Measurements from ENCODE around the gene TEX13A. TPM values are rescaled to one million over a fixed set of nuclear protein-coding genes. Genes with fewer than 3 reads are reported as not detected.
"Not testable (repeated sequence)": the region's sequence is repeated elsewhere in the genome, so short reads cannot be mapped to it uniquely, and the experiment has no call there.

The TEX13A gene
- total RNA-seq, 1 experiment from 2014 or later = not detected

GRCh38 chrX:105241056-105241455 lies 20.6 kb upstream of the TEX13A start:
- DNase-seq = no peak
- Histone ChIP-seq H3K4me1 (ENCODE audit: low read length) (no peaks in the 10 kb centered on the region), H3K79me2 (ENCODE audit: low read length) (no peaks in the 10 kb centered on the region), H3K27ac (ENCODE audit: low read length) (no peak overlapping the region), H3K9me3 (ENCODE audit: low read length) (no peaks in the 10 kb centered on the region; the same call in 1 of the 2 replicates), H3K27me3 (ENCODE audit: low read length) (no peaks in the 10 kb centered on the region), H3K36me3 (ENCODE audit: insufficient read depth, low read length) (no peaks in the 10 kb centered on the region), H2AFZ (ENCODE audit: low read length) (no peak overlapping the region), H3K9me2 (replicated peaks; ENCODE audit: insufficient read depth, low read length) (no peaks in the 10 kb centered on the region; the same call in 1 of the 2 replicates), H4K20me1 (ENCODE audit: insufficient read depth, low read depth, low read length) (no peaks in the 10 kb centered on the region), H3K4me2 (ENCODE audit: low read depth, low read length, poor library complexity, severe bottlenecking) (no peak overlapping the region), H3K4me3 (ENCODE audit: low read length) (no peak overlapping the region), H3K9ac (ENCODE audit: low read length) (no peak overlapping the region)

GRCh38 chrX:105237407-105237806 lies 16.9 kb upstream of the TEX13A start:
- not testable (repeated sequence) for H3K4me3 ChIP-seq (ENCODE audit: low read length); H2AFZ ChIP-seq (ENCODE audit: low read length); H3K27ac ChIP-seq (ENCODE audit: low read length); H3K79me2 ChIP-seq (ENCODE audit: low read length); H3K27me3 ChIP-seq (ENCODE audit: low read length); DNase-seq; H3K4me1 ChIP-seq (ENCODE audit: low read length); H3K9me2 ChIP-seq (replicated peaks; ENCODE audit: insufficient read depth, low read length); H3K9me3 ChIP-seq (ENCODE audit: low read length); H3K4me2 ChIP-seq (ENCODE audit: low read depth, low read length, poor library complexity, severe bottlenecking); H4K20me1 ChIP-seq (ENCODE audit: insufficient read depth, low read depth, low read length); H3K36me3 ChIP-seq (ENCODE audit: insufficient read depth, low read length); H3K9ac ChIP-seq (ENCODE audit: low read length)

GRCh38 chrX:105229146-105229545 lies 8.7 kb upstream of the TEX13A start:
- Histone ChIP-seq H3K9ac (ENCODE audit: low read length) (no peak overlapping the region), H2AFZ (ENCODE audit: low read length) (no peak overlapping the region), H4K20me1 (ENCODE audit: insufficient read depth, low read depth, low read length) (no peaks in the 10 kb centered on the region), H3K36me3 (ENCODE audit: insufficient read depth, low read length) (no peaks in the 10 kb centered on the region), H3K27me3 (ENCODE audit: low read length) (no peaks in the 10 kb centered on the region), H3K9me3 (ENCODE audit: low read length) (no peaks in the 10 kb centered on the region), H3K79me2 (ENCODE audit: low read length) (no peaks in the 10 kb centered on the region), H3K4me2 (ENCODE audit: low read depth, low read length, poor library complexity, severe bottlenecking) (no peak overlapping the region), H3K9me2 (replicated peaks; ENCODE audit: insufficient read depth, low read length) (no peaks in the 10 kb centered on the region), H3K4me1 (ENCODE audit: low read length) (no peaks in the 10 kb centered on the region), H3K27ac (ENCODE audit: low read length) (no peak overlapping the region), H3K4me3 (ENCODE audit: low read length) (no peak overlapping the region)
- no peak for DNase-seq

GRCh38 chrX:105228602-105229001 lies 8.1 kb upstream of the TEX13A start:
- no peaks in the 10 kb centered on the region for H3K36me3 ChIP-seq (ENCODE audit: insufficient read depth, low read length)
- H4K20me1 ChIP-seq (ENCODE audit: insufficient read depth, low read depth, low read length) = no peaks in the 10 kb centered on the region
- H2AFZ ChIP-seq (ENCODE audit: low read length) = no peak overlapping the region
- H3K27me3 ChIP-seq (ENCODE audit: low read length) = no peaks in the 10 kb centered on the region
- H3K9me3 ChIP-seq (ENCODE audit: low read length) = no peaks in the 10 kb centered on the region
- no peak overlapping the region for H3K4me2 ChIP-seq (ENCODE audit: low read depth, low read length, poor library complexity, severe bottlenecking)
- no peak overlapping the region for H3K4me3 ChIP-seq (ENCODE audit: low read length)
- H3K9ac ChIP-seq (ENCODE audit: low read length) = no peak overlapping the region
- H3K4me1 ChIP-seq (ENCODE audit: low read length) = no peaks in the 10 kb centered on the region
- no peak for DNase-seq
- H3K27ac ChIP-seq (ENCODE audit: low read length) = no peak overlapping the region
- no peaks in the 10 kb centered on the region for H3K9me2 ChIP-seq (replicated peaks; ENCODE audit: insufficient read depth, low read length)
- H3K79me2 ChIP-seq (ENCODE audit: low read length) = no peaks in the 10 kb centered on the region

GRCh38 chrX:105226499-105226898 lies 6.0 kb upstream of the TEX13A start:
- H3K27me3 ChIP-seq (ENCODE audit: low read length) = no peaks in the 10 kb centered on the region
- no peaks in the 10 kb centered on the region for H4K20me1 ChIP-seq (ENCODE audit: insufficient read depth, low read depth, low read length)
- H3K9ac ChIP-seq (ENCODE audit: low read length) = no peak overlapping the region
- no peak for DNase-seq
- no peaks in the 10 kb centered on the region for H3K79me2 ChIP-seq (ENCODE audit: low read length)
- no peak overlapping the region for H3K27ac ChIP-seq (ENCODE audit: low read length)
- H3K9me2 ChIP-seq (replicated peaks; ENCODE audit: insufficient read depth, low read length) = no peaks in the 10 kb centered on the region
- no peaks in the 10 kb centered on the region for H3K9me3 ChIP-seq (ENCODE audit: low read length)
- H3K4me2 ChIP-seq (ENCODE audit: low read depth, low read length, poor library complexity, severe bottlenecking) = no peak overlapping the region
- no peak overlapping the region for H3K4me3 ChIP-seq (ENCODE audit: low read length)
- H3K4me1 ChIP-seq (ENCODE audit: low read length) = no peaks in the 10 kb centered on the region
- H2AFZ ChIP-seq (ENCODE audit: low read length) = no peak overlapping the region
- H3K36me3 ChIP-seq (ENCODE audit: insufficient read depth, low read length) = no peaks in the 10 kb centered on the region

GRCh38 chrX:105221374-105221773 lies 880 bp upstream of the TEX13A start:
- Histone ChIP-seq H3K4me1 (ENCODE audit: low read length) (no peaks in the 10 kb centered on the region), H3K36me3 (ENCODE audit: insufficient read depth, low read length) (no peaks in the 10 kb centered on the region), H3K4me2 (ENCODE audit: low read depth, low read length, poor library complexity, severe bottlenecking) (no peak overlapping the region), H3K9ac (ENCODE audit: low read length) (no peak overlapping the region), H3K27me3 (ENCODE audit: low read length) (no peaks in the 10 kb centered on the region), H3K9me2 (replicated peaks; ENCODE audit: insufficient read depth, low read length) (no peaks in the 10 kb centered on the region), H3K9me3 (ENCODE audit: low read length) (no peaks in the 10 kb centered on the region), H2AFZ (ENCODE audit: low read length) (no peak overlapping the region), H4K20me1 (ENCODE audit: insufficient read depth, low read depth, low read length) (no peaks in the 10 kb centered on the region), H3K4me3 (ENCODE audit: low read length) (no peak overlapping the region), H3K79me2 (ENCODE audit: low read length) (no peaks in the 10 kb centered on the region), H3K27ac (ENCODE audit: low read length) (no peak overlapping the region)
- DNase-seq = no peak

- no peak for DNase-seq
- Histone ChIP-seq H3K4me3 (ENCODE audit: low read length) (no peak overlapping the region), H3K9me2 (replicated peaks; ENCODE audit: insufficient read depth, low read length) (no peaks in the 10 kb centered on the region), H3K79me2 (ENCODE audit: low read length) (no peaks in the 10 kb centered on the region), H3K27me3 (ENCODE audit: low read length) (no peaks in the 10 kb centered on the region), H3K9ac (ENCODE audit: low read length) (no peak overlapping the region), H4K20me1 (ENCODE audit: insufficient read depth, low read depth, low read length) (no peaks in the 10 kb centered on the region), H3K9me3 (ENCODE audit: low read length) (no peaks in the 10 kb centered on the region), H3K27ac (ENCODE audit: low read length) (no peak overlapping the region), H3K36me3 (ENCODE audit: insufficient read depth, low read length) (no peaks in the 10 kb centered on the region), H2AFZ (ENCODE audit: low read length) (no peak overlapping the region), H3K4me2 (ENCODE audit: low read depth, low read length, poor library complexity, severe bottlenecking) (no peak overlapping the region), H3K4me1 (ENCODE audit: low read length) (no peaks in the 10 kb centered on the region)
Observed at GRCh38 chrX:105219454-105220401, 766 bp downstream of the TEX13A start.

GRCh38 chrX:105211066-105211575 lies 9.4 kb downstream of the TEX13A start:
- no peak overlapping the region for H3K4me3 ChIP-seq (ENCODE audit: low read length)
- no peak for DNase-seq
- no peaks in the 10 kb centered on the region for H3K9me3 ChIP-seq (ENCODE audit: low read length)
- no peak overlapping the region for H3K27ac ChIP-seq (ENCODE audit: low read length)
- no peak overlapping the region for H3K4me2 ChIP-seq (ENCODE audit: low read depth, low read length, poor library complexity, severe bottlenecking)
- no peaks in the 10 kb centered on the region for H3K4me1 ChIP-seq (ENCODE audit: low read length)
- H4K20me1 ChIP-seq (ENCODE audit: insufficient read depth, low read depth, low read length) = no peaks in the 10 kb centered on the region
- H3K79me2 ChIP-seq (ENCODE audit: low read length) = no peaks in the 10 kb centered on the region
- H3K36me3 ChIP-seq (ENCODE audit: insufficient read depth, low read length) = no peaks in the 10 kb centered on the region
- no peaks in the 10 kb centered on the region for H3K9me2 ChIP-seq (replicated peaks; ENCODE audit: insufficient read depth, low read length)
- H3K27me3 ChIP-seq (ENCODE audit: low read length) = no peaks in the 10 kb centered on the region
- H2AFZ ChIP-seq (ENCODE audit: low read length) = no peak overlapping the region
- H3K9ac ChIP-seq (ENCODE audit: low read length) = no peak overlapping the region

All from Karpas-422 (cell line).